ENCODE measurements around the gene RAD23B.

Gene RAD23B

DNA sequence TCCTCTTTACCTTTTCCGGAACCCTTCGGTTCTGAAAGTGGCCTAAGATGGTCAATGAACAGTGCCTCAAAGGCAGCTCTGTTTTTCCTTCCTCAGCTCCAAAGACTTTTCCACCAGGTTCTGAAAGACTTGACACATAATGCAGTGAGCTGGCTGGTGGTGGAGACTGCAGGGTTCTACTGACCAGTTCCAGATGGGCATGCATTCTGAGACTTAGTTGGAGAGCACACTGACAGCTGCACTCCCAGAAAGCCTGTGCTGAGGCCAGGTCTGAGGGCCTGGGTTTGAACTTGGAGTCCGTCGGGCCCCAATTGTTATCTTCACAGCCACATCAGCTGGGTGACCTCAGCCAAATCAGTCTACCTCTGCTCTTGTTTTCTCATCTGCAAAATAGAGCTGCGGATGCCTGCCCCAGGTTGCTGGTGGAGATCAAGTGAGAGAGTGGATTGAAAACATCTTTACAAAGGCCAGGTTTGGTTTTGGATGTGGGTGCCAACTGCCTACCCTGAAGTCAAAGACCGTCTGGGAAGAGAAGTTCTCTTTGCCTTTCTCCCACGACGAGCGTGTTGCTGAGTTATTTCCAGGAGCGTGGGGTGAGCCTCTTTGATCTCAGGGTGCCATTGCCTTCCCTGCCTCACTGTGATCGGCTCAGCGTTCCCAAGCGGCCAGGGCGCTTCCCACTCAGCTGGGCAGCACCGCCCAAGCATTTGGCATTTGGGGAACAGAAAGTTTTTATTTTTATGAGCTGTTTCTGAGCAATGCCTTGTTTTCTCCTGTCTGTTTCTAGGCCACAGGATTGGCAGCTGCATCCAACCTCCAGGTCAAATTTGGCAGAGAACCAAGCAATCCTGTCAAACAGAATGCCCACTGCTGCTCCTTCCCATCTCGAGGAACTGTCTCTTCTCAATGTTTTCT is 54.9 kb downstream of the RAD23B start:
- ATAC-seq, result peak; percentile 35
- TF ChIP-seq ZC3H10 (CRISPR knock-in tag; IDR thresholded peaks at IDR 0.05) (no peak), TOX (CRISPR knock-in tag; IDR thresholded peaks at IDR 0.05; ENCODE audit: borderline replicate concordance) (no peak), ZNF8 (CRISPR knock-in tag; IDR thresholded peaks at IDR 0.05) (no peak)

DNA sequence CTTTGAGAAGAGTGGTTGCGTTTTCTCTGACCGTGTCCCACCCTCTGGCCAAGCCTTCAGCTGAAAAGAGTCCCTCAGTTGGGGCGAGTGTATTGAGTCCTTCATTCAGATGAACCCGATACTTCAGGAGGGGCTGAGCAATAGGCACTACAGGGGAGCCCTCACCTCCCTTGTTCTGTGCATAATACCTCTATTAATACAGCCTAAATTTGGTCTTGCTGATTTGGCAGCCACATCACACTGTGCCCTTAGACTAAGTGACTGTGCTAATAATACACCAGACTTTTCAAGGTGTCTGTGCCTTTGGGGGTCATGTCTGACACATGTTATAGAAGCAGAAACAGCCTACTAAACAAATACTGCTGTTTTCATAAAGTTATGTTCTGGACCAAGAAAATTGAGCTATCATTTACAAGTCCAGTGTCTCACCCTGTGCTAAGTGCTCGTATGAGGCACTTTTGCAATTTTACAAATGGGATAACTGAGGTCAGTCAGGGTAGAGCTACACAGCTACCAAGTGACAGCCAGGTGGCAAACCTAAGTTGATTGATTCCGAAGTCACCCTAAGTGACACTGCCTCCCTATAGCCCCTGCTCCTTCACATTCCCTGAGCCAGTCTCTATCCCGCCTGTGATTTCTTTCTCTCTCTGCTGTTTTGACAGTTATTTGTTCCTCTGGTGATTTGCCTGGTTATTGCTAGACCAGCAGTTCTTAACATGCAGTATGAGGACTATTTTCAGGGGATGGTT is 56.0 kb downstream of the RAD23B start:
- no peak for ATAC-seq

DNA sequence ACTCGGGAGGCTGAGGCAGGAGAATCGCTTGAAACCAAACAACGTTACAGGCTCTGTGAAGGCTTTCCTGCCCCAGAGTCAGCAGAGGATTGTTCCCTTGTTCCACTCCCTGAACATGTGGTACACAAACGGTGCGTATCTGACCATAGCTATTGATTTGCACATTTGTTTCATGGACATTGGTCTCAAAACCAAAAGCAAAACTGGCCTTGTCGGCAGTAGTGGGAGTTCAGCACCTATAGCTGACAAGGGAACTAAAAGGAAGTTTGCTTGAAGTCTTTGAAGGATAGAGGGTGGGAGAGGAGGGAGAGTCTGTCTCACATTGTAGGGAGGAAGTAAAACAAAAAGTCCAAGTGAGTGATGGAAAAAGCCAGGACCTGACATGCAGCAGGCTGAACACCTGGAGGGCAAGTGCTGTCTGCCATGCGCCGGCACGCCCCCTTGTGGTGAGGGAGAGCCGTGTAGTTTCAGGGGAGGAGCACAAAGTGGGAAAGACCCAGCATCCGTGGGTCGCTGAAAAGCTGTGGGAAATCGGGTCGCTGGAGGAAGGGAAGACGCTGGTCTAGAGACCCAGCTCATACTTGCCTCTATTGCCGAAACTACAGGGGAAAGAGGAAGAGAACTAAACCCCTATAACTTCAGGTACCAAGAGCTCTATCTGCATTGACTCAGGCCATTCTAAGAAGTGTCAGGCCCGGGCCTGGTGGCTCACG is 58.0 kb downstream of the RAD23B start:
- TF ChIP-seq RARB (CRISPR knock-in tag; IDR thresholded peaks at IDR 0.05), result 0 out of 2 replicates have a peak, but pooled peaks have one; percentile 12
- TF ChIP-seq TCF4 (CRISPR knock-in tag; IDR thresholded peaks at IDR 0.05; ENCODE audit: borderline replicate concordance), result no peak
- ATAC-seq, result peak; percentile 69

More for the DNA sequence above, 56.0 kb downstream of the RAD23B start:
- TF ChIP-seq ZNF70 (CRISPR knock-in tag; IDR thresholded peaks at IDR 0.05) (peak; percentile 100), TOX (CRISPR knock-in tag; IDR thresholded peaks at IDR 0.05; ENCODE audit: borderline replicate concordance) (no peak), GLIS3 (CRISPR knock-in tag; IDR thresholded peaks at IDR 0.05) (no peak), CREB5 (CRISPR knock-in tag; IDR thresholded peaks at IDR 0.05; ENCODE audit: low read depth) (no peak)
- TF ChIP-seq, protein P1, sequence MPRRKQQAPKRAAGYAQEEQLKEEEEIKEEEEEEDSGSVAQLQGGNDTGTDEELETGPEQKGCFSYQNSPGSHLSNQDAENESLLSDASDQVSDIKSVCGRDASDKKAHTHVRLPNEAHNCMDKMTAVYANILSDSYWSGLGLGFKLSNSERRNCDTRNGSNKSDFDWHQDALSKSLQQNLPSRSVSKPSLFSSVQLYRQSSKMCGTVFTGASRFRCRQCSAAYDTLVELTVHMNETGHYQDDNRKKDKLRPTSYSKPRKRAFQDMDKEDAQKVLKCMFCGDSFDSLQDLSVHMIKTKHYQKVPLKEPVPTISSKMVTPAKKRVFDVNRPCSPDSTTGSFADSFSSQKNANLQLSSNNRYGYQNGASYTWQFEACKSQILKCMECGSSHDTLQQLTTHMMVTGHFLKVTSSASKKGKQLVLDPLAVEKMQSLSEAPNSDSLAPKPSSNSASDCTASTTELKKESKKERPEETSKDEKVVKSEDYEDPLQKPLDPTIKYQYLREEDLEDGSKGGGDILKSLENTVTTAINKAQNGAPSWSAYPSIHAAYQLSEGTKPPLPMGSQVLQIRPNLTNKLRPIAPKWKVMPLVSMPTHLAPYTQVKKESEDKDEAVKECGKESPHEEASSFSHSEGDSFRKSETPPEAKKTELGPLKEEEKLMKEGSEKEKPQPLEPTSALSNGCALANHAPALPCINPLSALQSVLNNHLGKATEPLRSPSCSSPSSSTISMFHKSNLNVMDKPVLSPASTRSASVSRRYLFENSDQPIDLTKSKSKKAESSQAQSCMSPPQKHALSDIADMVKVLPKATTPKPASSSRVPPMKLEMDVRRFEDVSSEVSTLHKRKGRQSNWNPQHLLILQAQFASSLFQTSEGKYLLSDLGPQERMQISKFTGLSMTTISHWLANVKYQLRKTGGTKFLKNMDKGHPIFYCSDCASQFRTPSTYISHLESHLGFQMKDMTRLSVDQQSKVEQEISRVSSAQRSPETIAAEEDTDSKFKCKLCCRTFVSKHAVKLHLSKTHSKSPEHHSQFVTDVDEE (CRISPR knock-in tag; IDR thresholded peaks at IDR 0.05), result no peak

DNA sequence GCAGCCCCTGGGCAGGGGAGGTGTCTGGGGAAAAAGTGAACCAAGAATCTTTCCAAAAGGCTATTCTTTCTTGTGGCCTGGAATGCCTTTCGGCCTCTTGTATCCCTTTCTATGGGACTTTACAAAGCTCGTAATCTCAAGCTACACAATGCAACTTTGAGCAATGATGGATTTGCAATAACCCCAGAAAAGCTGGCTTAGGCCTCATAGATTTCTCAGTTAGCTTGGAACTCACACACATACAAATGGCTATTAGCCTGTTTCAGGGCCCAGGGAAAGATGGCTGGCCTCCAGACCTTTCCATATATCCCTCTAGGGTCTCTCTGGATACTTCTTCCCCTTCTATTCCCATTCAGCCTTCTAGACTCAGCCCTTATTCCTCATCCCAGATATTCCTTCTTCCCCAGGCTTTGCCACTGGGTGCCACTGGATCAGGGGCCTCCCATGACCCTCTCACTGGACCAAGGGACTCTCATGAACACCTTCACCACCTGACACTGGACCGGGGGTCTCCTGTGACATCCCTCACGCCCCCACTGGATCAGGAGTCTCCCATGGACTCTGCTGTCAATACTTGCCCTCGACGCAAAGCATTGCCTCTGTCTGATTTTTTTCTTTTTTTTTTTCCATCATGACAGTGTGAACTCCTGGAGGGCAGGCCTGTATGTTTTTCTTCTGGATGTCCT is 59.5 kb downstream of the RAD23B start:
- ATAC-seq, result no peak
- TF ChIP-seq CSDC2 (CRISPR knock-in tag; IDR thresholded peaks at IDR 0.05) (no peak), ZNF565 (CRISPR knock-in tag; conservative IDR thresholded peaks at IDR 0.05; ENCODE audit: low read depth) (no peak), PPARA (CRISPR knock-in tag; IDR thresholded peaks at IDR 0.05; ENCODE audit: borderline replicate concordance) (no peak), ZNF8 (CRISPR knock-in tag; IDR thresholded peaks at IDR 0.05) (no peak), ZC3H10 (CRISPR knock-in tag; IDR thresholded peaks at IDR 0.05) (no peak), PATZ1 (CRISPR knock-in tag; IDR thresholded peaks at IDR 0.05; ENCODE audit: borderline replicate concordance) (no peak), ESRRG (CRISPR knock-in tag; IDR thresholded peaks at IDR 0.05) (no peak), SNAI2 (CRISPR knock-in tag; IDR thresholded peaks at IDR 0.05) (no peak), TOX (CRISPR knock-in tag; IDR thresholded peaks at IDR 0.05; ENCODE audit: borderline replicate concordance) (no peak), ARNTL (CRISPR knock-in tag; IDR thresholded peaks at IDR 0.05; ENCODE audit: borderline replicate concordance, low read depth) (no peak)
- TF ChIP-seq, protein P2, sequence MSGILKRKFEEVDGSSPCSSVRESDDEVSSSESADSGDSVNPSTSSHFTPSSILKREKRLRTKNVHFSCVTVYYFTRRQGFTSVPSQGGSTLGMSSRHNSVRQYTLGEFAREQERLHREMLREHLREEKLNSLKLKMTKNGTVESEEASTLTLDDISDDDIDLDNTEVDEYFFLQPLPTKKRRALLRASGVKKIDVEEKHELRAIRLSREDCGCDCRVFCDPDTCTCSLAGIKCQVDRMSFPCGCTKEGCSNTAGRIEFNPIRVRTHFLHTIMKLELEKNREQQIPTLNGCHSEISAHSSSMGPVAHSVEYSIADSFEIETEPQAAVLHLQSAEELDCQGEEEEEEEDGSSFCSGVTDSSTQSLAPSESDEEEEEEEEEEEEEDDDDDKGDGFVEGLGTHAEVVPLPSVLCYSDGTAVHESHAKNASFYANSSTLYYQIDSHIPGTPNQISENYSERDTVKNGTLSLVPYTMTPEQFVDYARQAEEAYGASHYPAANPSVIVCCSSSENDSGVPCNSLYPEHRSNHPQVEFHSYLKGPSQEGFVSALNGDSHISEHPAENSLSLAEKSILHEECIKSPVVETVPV (CRISPR knock-in tag; IDR thresholded peaks at IDR 0.05), result no peak
- TF ChIP-seq, protein P3, sequence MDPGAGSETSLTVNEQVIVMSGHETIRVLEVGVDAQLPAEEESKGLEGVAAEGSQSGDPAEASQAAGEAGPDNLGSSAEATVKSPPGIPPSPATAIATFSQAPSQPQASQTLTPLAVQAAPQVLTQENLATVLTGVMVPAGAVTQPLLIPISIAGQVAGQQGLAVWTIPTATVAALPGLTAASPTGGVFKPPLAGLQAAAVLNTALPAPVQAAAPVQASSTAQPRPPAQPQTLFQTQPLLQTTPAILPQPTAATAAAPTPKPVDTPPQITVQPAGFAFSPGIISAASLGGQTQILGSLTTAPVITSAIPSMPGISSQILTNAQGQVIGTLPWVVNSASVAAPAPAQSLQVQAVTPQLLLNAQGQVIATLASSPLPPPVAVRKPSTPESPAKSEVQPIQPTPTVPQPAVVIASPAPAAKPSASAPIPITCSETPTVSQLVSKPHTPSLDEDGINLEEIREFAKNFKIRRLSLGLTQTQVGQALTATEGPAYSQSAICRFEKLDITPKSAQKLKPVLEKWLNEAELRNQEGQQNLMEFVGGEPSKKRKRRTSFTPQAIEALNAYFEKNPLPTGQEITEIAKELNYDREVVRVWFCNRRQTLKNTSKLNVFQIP (CRISPR knock-in tag; IDR thresholded peaks at IDR 0.05; ENCODE audit: borderline replicate concordance, low read depth), result no peak
